DMS153 treated with DMSO at 0.1 percent for 48 hours (cell line): Measurements from ENCODE around the gene CAPN9.

ENCODE experiments used
- DNase-seq: peaks from one replicate; lab custom pipeline; 2025; ENCODE audit not compliant: unreplicated experiment; lab: John Stamatoyannopoulos, UW

Gene CAPN9

DNA sequence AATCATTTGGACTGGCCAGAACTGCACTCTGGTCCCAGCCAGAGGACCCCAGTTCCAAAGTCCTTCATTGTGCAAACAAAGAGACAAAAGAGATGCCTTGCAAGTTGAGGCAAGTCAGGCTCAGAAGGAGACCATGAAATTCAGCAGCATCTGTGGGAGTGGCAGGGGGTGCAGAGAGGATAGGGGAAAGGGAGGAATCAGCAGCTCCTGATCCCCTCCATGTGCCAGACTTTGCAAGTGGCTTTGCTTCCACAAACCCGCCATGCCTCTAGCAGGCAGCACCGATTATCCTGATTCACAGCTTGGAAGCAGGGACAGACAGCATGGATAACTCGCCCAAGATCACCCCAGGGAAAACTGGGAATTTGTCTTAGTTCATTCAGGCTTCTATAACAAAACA lies 2.1 kb upstream of the CAPN9 start:
- DNase-seq, result peak; percentile 21

- no peak for DNase-seq
Observed at GRCh38 chr1:230746617-230747016, 571 bp upstream of the CAPN9 start.

GRCh38 chr1:230747890-230748800 lies 957 bp downstream of the CAPN9 start:
- DNase-seq, result no peak

GRCh38 chr1:230749150-230749549 lies 2.0 kb downstream of the CAPN9 start:
- DNase-seq, result no peak

DNA sequence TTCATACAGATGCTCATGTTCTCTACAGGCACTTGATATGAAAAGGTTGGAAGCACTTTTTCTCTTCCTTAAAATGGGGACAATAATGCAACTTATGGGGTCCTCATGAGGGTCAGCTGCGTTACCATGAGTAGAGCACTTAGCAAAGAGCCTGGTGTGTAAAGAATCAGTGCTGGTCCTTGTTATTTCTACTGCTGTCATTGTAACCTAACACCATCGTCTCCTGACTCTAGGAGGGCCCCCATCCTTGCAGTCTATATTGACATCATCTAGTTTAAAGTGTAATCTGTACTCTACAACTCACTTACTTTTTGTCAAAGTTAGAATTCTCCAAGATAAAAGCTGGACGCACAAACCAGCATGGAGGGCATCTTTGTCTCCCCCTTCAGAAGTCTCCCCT lies 2.4 kb downstream of the CAPN9 start:
- no peak for DNase-seq

GRCh38 chr1:230750576-230750975 lies 3.4 kb downstream of the CAPN9 start:
- DNase-seq, result no peak

DNA sequence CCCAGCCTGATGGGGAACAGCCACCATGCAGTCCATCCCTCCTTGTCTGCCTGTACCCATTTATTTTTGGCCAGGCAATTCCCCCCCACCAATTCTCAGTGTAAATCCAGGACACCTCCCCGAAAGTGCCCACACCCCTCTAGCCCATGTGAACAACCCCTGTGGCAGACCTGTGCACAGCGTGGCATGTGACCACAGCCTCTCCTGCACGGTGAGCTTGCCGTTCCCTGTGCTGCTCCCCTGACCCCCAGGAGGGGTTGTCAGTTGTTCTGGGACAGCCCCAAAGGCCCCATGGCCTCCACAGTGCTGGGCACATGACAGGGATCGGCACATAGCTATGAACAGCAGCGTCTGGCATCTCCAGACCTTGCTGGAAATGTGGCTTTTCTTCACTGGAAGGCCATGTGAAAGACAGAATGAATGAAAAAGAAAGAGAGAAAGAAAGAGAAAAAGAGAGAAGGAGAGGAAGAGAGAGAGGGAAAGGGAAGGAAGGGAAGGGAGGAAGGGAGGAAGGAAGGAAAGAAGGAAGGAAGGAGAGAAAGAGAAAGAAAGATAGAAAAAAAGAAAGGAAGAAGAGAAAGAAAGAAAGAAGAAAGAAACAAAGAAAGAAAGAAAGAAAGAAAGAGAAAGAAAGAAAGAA lies 3.9 kb downstream of the CAPN9 start:
- no peak for DNase-seq

DNA sequence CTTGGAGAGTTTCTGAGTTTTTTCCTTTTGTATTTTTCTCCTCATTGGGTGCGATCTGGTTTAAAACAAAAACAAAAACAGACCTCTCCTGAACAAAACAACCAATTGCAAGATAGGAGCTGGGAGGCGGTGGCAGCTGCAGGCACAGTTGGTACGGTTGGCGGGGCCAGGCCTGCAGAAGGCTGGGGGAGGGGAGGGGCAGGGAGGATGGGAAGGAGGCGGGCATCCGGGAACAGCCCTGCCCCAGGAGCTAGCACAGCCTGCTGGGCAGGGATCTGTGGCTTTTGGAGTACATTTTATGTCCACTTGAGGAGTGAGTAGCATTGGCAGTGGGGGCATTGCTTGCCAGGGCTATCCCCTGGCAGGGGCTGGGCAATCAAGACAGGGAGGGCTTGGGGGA lies 5.2 kb downstream of the CAPN9 start:
- peak; percentile 96 for DNase-seq

- peak; percentile 69 for DNase-seq
Observed at GRCh38 chr1:230753191-230753585, 6.0 kb downstream of the CAPN9 start.

DNA sequence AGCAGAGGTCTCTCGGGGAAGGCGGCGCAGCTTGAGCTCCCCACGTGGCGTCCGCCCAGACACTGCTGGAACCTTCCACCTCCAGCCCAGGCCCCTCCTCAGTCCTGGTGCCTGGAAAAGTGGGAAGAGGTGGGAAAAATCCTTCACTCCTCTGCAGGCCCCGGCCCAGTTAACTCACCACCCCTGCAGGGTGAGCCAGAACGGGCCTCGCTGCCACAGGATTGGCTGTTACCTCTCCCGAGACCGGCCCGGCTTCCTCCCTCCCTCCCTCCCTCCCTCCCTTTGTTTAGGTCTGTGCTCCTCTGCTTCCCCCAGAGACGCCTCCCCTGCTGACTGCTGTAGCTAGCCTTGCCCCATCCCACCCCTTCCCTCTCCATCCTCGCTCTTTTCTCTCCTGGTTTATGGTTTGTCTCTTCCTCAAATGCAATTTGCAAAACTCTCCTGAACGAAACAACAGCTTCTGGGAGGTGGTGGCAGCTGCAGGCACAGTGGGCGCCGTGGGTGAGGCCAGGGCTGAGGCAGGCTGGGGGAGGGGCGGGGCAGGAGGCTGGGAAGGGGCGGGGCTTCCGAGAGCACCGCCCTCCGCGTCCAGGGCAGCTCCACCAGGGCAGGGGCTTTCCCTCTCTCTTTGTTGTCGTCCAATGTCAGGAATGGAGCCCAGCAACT lies 6.5 kb downstream of the CAPN9 start:
- peak; percentile 98 for DNase-seq

- DNase-seq, result no peak
Observed at GRCh38 chr1:230754796-230755195, 7.6 kb downstream of the CAPN9 start.

- DNase-seq, result no peak
Observed at GRCh38 chr1:230757856-230758708, 10.9 kb downstream of the CAPN9 start.

- no peak for DNase-seq
Observed at GRCh38 chr1:230758709-230759368, 11.7 kb downstream of the CAPN9 start.

DNA sequence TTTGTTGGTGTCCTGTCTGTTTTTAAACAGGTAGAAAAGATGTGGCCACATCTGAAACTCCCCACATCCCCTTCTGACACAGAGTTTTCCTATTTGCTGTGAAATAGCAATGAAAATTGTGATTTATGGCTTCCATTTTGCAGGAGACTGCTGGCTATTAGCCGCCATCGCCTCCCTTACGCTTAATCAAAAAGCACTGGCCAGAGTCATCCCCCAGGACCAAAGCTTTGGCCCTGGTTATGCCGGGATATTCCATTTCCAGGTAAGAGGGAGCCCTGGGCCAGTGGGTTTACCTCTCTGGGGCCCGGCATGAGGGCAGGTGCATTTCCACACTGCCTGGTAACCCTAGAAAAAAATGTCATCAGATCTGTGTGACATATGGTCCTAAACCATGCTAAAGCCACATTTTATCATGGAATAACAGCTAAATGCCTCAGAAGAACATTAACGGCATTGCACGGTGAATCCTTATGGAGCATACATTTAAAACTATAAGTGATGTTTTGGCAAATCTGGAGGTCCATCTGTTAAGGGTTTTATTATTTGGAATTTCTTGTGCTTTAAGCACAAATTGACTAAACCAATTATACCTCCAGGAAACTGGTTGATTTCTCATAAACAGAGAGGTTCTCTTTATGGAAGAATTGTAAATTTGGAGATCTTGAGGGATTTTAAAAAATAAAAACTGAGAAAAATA lies 12.3 kb downstream of the CAPN9 start:
- no peak for DNase-seq

GRCh38 chr1:230760360-230760827 lies 13.2 kb downstream of the CAPN9 start:
- DNase-seq, result peak; percentile 81

DNA sequence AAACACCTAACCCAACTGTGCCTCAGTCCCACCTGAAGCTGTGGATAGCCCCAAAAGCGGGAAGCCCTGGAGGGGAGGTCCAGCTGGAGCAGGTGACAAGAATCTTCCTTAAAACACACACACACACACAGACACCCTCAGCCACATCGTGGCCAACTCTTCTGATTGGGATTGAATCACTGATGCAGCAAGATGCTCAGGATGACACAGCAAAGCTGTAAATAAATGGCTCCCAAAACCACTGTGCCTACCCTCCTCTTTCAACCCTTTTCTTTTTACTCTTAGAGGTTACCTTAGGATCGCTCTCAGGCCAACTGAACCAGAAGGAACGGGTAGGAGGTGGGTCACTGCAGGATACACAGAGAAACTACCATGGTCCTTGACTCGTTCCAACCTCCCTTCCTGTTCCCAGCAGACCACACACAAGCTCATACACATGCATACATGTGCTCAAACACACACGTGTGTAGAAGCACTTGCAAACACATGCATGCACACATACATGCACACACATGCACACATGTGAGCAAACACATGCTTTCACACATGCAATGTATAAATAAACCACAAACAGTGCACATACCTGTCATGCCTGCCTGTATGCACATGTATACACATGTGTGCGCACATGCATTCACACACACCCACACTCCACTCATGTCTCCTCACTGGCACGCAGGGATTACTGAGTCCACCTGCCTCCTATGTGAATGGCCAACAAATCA lies 14.4 kb downstream of the CAPN9 start:
- no peak for DNase-seq

DNA sequence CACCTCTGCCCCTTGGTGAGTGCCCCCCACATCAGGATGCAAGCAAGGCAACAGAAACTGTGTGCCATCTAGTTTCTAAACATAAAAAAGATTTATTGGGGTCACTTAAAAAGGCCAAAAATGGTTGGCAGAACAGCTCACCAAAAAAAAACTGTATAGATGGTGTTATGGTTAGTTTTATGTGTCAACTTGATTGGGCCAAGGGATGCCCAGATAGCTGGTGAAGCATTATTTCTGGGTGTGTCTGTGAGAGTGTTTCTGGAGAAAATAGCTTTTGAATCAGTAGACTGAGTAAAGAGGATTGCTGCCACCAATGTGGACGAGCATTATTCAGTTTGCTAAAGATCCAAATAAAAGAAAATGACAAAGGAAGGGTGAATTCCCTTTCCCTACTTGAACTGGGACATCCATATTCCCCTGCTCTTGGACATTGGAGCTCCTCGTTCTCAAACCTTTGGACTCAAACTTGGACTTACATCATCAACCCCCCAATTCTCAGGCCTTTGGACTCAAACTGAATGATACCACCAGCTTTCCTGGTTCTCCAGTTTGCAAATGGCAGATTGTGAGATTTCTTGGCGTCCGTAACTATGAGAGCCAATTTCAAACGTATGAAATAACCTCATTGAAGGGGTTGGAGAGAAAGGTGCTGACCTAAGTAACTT lies 16.9 kb downstream of the CAPN9 start:
- no peak for DNase-seq

DNA sequence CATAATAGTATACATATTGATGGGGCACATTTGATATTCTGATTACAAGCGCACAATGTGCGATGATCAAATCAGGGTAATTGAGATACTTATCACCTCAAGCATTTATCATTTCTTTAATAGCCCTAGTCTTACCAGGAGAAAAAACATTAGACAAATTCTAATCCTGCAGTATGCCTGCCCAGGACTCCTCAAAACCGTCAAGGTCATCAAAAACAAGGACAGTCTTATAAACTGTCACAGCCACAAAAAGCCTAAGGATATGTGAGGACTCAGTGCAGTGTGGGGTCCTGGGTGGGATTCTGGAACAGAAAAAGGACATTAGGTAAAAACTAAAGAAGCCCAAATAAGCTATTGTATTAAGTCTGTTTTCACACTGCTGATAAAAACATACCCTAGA lies 19.1 kb downstream of the CAPN9 start:
- DNase-seq, result no peak
